Right cardiac atrium (tissue), 5 donors: Measurements from ENCODE around the gene KCNIP4. TPM values are rescaled to one million over a fixed set of nuclear protein-coding genes. Genes with fewer than 3 reads are reported as not detected.

ENCODE experiments used
- ATAC-seq, 2 donors: fragments of 200-7000 bp; cut with Tn5 transposase; one replicate each; pipeline versions ENCODE4 v1.8.0 to v1.9.1; 2020; ENCODE audit warnings: moderate library complexity in 2 of 2, mild to moderate bottlenecking in 1 of 2
- DNase-seq, 3 donors: peaks; one replicate each; pipeline ENCODE4 v3.0.0-alpha.2; 2020
- H3K27ac ChIP-seq: one replicate; pipeline ENCODE4 v1.5.1; 2013; ENCODE audit warnings: mild to moderate bottlenecking, low read length, control low read depth, moderate library complexity
- H3K27me3 ChIP-seq: one replicate; pipeline ENCODE4 v1.6.1; 2013; ENCODE audit not compliant: control insufficient read depth, insufficient read depth
- H3K4me1 ChIP-seq: one replicate; pipeline ENCODE4 v1.6.1; 2013; ENCODE audit warnings: low read length; ENCODE audit not compliant: control insufficient read depth, insufficient read depth
- H3K4me3 ChIP-seq: one replicate; pipeline ENCODE4 v1.5.1; 2013; ENCODE audit warnings: low read length, control low read depth
- H3K9me3 ChIP-seq: one replicate; pipeline ENCODE4 v1.6.1; 2013; ENCODE audit warnings: low read length; ENCODE audit not compliant: control insufficient read depth
- WGBS: extraction: QIAGEN DNeasy Blood & Tissue Kit; methylation state at CpG from one replicate; pipeline ENCODE4 v1.1.7; 2013; 5-methylcytosine and 5-hydroxymethylcytosine counted together
- intact Hi-C, 4 donors: fragments of 100-400 bp; cut with DNase I; formaldehyde crosslinking; loops; one replicate each; pipeline versions ENCODE4 v1.11.0 to v1.14.0; 2022 to 2023
- polyA plus RNA-seq: library from polyadenylated mRNA; stranded (reverse); fragments of 200-250 nt; gene quantifications from one replicate; pipeline ENCODE4 v1.2.3, GENCODE V29; 2013
- total RNA-seq, 4 donors: library from RNA; stranded (reverse); fragmentation: NEBNext Ultra II Directional; extraction: Animal tissue kit (Norgen Biotek cat#: 25700); gene quantifications; one replicate each; pipeline ENCODE4 v1.2.1, GENCODE V29; 2021
- donor health status: healthy with polysubstance abuse.
- donor health status: DM: no; HTN: yes; CAD: no.
- donor health status: DM: no; HTN: no; CAD: no.
- donor health status: DM: no; HTN: yes; CAD: no; lungs with severe emphysema.
- donor health status: DM: yes; HTN: yes; CAD: no.

Gene KCNIP4
- total and polyA plus RNA-seq, 5 donors, result 0.05 to 0.86 (median 0.23) TPM; not detected in 2

DNA sequence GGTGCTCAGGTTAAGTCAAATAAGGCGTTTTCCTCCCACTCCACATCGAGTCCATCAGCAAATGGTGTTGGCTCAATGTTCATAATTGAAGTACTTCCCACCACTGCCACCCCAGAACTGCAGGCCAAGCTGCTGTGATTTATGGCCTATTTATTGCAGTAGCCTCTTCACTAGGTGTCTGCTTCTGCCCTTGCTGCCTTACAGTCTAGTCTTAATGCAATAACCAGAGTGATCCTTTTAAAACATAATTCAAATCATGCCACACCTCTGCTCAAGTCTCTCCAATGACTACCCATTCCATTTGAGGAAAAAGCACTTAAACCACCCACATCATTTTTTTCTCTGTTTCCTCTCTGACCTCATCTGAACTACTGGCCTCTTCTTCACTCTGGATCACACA is 220.3 kb downstream of the KCNIP4 start:
- Histone ChIP-seq H3K27me3 (peaks cover 2% of the 10 kb centered on the region), H3K9me3 (no peaks in the 10 kb centered on the region), H3K4me3 (no peak overlapping the region), H3K27ac (no peak overlapping the region), H3K4me1 (no peaks in the 10 kb centered on the region)
- ATAC-seq (no peak), DNase-seq (no peak)
- WGBS, result 75% methylated on average over 2 of the region's 2 CpGs
- intact Hi-C loops, result no loop called here

DNA sequence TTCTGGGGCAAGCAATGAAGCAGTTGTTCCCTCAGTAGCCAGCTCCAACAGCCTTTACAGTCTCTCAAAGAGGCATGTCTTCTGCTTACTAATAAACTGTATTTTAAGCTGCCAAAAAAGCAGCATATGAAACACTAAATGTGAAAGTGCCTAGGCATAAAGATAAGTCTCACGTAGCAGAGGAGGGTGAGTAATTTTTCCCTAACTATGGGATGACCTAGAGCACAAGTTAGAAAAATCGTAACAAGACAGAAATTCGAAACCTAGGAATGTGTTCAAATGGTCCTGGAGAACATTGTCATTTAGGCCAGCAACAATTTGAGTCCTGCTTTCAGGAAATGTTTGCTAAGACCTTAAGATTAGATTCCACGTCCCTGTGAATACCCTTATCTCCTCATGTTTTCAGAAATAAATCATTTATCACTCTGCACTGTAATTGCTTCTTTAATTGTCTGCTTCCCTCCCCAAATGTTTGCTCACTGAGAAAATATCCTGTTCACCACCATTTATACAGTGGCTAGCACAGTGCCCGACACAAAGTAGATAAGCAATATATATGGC is 222.2 kb downstream of the KCNIP4 start:
- WGBS, result 30% methylated on average over 5 of the region's 5 CpGs
- ATAC-seq (no peak), DNase-seq (no peak)
- no peak overlapping the region for H3K4me3 ChIP-seq
- H3K4me1 ChIP-seq, result no peaks in the 10 kb centered on the region
- no peaks in the 10 kb centered on the region for H3K9me3 ChIP-seq
- H3K27me3 ChIP-seq, result peaks cover 2% of the 10 kb centered on the region
- no peak overlapping the region for H3K27ac ChIP-seq
- intact Hi-C loops, result no loop called here

DNA sequence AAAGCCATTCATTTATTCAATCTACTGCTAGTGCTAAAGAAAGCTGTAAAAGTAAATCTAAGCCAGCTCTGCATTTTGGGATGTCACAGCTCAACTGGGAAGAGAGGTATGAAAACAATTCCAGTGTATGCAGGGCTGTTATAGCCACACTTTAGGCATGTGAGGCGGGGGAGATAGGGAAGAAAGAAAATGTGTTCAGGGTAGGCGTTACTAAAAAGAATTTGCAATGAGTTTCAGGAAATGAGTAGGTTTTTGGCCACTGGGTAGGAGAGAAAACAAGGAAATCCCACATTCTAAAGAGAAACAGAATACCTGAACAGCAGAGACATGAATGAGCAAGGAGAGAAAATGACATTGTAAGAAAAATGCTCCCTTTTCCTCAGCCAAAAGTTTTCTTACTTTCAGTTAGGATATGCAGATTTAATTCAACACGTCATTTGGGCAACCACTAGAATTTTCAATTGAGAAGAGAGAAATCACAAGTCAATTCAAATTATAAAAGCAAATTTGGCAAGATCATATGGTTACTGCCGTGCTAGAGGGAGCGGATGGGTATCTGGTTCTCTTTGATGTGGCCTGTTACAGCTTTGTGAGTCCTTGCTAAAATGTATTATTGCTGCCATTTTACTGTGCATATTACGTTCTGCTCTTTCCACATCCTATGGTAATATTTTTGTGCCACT is 226.3 kb downstream of the KCNIP4 start:
- ATAC-seq (no peak), DNase-seq (no peak)
- 71% methylated on average over 6 of the region's 6 CpGs for WGBS
- intact Hi-C loops, result no loop called here
- Histone ChIP-seq H3K27me3 (no peaks in the 10 kb centered on the region), H3K4me1 (no peaks in the 10 kb centered on the region), H3K9me3 (no peaks in the 10 kb centered on the region), H3K27ac (no peak overlapping the region), H3K4me3 (no peak overlapping the region)

DNA sequence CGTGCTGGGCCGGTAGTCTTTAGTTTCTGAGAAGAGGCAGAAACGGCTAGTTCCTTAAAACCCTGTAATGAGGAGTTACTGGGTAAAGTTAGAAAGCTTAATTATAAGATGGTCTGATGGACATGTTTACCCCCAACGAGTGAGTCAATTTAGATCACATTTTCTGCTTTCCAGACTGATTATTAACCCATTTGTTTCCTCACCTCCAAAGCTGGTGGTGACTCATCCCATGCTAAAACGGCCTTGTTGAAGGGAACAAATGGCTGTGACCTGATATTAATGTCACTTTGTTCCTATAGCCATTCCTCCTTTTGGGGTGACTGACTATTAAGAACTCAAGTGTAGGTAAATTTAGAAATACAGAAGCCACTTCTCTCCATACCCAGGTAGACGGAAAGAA is 232.0 kb downstream of the KCNIP4 start:
- ATAC-seq (no peak), DNase-seq (no peak)
- Histone ChIP-seq H3K9me3 (no peaks in the 10 kb centered on the region), H3K27me3 (no peaks in the 10 kb centered on the region), H3K4me3 (no peak overlapping the region), H3K27ac (no peak overlapping the region), H3K4me1 (no peaks in the 10 kb centered on the region)
- 74% methylated on average over 6 of the region's 6 CpGs for WGBS
- intact Hi-C loops, result no loop called here

DNA sequence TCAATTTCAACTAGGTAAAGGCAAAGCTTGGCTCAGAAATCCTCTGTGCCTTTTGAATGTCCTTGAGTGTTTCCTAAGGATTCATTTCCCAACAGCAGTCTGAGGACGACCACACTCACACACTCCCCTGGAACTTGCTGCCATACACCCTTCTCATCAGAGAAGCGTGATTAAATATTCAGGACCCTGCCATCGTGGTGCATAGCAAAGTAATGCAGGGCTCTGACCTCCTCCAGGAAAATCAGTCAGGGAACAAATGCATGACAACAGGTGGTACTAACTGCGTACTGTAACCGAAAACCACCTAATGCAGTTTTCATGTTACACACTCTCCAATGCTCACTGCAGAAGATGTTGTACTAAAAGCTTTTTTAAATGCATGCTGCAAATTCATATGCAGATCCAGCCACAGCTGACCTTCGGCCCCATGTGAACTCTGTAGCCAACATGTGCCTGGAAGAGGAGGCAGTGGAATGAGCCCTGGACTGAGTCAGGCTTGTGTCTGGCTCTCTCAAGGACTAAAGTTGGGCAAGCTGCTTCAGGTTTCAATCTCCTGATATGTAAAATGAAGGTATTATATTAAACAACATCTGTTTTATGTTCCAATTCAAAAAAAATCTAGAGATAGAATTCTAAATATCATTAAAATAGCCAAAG is 238.3 kb downstream of the KCNIP4 start:
- Histone ChIP-seq H3K4me1 (no peaks in the 10 kb centered on the region), H3K4me3 (no peak overlapping the region), H3K9me3 (no peaks in the 10 kb centered on the region), H3K27me3 (no peaks in the 10 kb centered on the region), H3K27ac (no peak overlapping the region)
- DNase-seq, result no peak
- 63% methylated on average over 6 of the region's 6 CpGs for WGBS
- ATAC-seq, result no peak
- intact Hi-C loops, result no loop called here

DNA sequence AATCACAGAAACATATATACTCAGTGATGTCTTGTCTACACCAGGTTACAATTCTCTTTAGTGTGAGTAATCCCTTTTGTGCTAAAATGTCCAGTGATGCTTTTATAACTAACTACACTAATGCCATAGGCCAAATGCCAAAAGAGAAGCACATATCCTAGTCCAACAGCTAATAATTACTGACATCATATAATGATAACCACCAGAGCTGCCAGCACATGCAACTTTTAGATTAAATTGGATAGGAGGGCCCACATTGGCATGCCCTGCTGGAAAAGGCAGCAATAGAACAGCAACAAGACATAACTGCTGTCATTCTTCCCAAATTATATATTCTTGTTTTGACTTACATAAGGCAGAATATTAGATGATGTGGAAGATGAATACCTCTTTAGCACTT is 238.8 kb downstream of the KCNIP4 start:
- intact Hi-C loops, result no loop called here
- Histone ChIP-seq H3K9me3 (no peaks in the 10 kb centered on the region), H3K4me3 (no peak overlapping the region), H3K27ac (no peak overlapping the region), H3K4me1 (no peaks in the 10 kb centered on the region), H3K27me3 (no peaks in the 10 kb centered on the region)
- ATAC-seq (no peak), DNase-seq (no peak)

DNA sequence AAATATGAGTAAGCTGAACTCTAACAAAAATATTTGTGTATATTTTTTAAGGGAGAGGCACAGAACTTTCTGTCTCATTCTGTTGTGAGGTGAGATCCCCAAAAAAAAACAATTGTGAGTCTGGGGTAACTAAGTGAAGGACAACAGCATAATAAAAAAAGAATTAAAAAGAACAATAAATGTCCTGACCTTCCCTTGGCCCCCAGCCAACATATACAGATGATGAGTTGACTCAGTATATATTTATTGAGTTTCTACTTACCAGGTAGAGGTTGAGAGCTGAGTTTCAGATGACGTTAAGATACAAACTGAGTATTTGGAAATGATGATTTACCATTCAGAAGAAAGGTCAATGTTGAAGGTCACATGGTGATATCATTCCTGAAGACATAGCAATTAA is 239.5 kb downstream of the KCNIP4 start:
- DNase-seq, result no peak

DNA sequence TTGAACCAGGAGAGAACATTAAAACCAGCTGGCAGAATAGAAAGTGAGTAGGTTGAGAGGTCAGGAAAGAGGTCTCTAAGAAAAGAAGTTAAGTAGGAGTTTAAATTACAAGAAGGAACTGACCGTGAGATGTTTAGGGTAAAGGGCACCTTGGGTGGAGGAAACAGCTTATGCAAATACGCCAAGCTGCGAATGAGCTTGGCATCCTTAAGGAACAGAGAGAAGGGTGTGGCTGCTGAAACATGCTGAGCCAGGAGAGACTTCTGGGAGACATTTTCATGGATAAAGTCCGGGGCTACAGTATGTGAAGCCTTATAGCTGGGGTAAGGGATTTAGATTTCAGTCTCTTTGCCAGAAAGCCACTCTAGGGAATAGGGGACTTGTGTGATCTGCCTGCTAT is 249.1 kb downstream of the KCNIP4 start:
- no peaks in the 10 kb centered on the region for H3K27me3 ChIP-seq
- no peaks in the 10 kb centered on the region for H3K4me1 ChIP-seq
- no peak overlapping the region for H3K27ac ChIP-seq
- no peaks in the 10 kb centered on the region for H3K9me3 ChIP-seq
- intact Hi-C loops, result no loop called here
- no peak overlapping the region for H3K4me3 ChIP-seq
- ATAC-seq (no peak), DNase-seq (no peak)
- WGBS, result 47% methylated on average over 4 of the region's 4 CpGs

More for the DNA sequence above, 239.5 kb downstream of the KCNIP4 start:
- H3K27ac ChIP-seq, result no peak overlapping the region
- intact Hi-C loops, result no loop called here
- no peak for ATAC-seq
- H3K27me3 ChIP-seq, result no peaks in the 10 kb centered on the region
- H3K9me3 ChIP-seq, result no peaks in the 10 kb centered on the region
- H3K4me3 ChIP-seq, result no peak overlapping the region
- WGBS, result 66% methylated on average over 1 of the region's 1 CpG
- no peaks in the 10 kb centered on the region for H3K4me1 ChIP-seq

DNA sequence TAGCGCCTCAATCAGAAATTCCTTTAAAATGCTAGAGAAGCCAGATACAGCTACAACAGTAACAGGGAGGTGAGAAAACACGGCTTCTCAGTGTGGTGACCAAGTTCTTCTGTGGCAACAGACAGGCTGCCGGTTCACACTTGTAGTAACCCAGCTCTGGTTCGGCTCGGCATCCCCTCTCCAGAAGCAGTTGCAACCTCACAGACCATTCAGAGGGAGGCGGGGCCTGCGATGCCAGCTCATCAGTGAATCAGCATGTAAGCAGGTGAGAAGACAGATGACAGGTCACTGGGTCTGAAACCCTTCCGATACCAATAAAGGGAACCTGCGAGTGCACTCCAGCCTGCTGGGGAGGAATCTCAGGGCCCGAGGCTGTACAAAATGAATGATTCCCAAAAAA is 251.0 kb downstream of the KCNIP4 start:
- no peak overlapping the region for H3K4me3 ChIP-seq
- no peaks in the 10 kb centered on the region for H3K9me3 ChIP-seq
- intact Hi-C loops, result no loop called here
- DNase-seq (peak in 1 of 3 donors; percentile 36), ATAC-seq (no peak)
- H3K27ac ChIP-seq, result no peak overlapping the region
- H3K4me1 ChIP-seq, result no peaks in the 10 kb centered on the region
- 14% methylated on average over 10 of the region's 10 CpGs for WGBS
- no peaks in the 10 kb centered on the region for H3K27me3 ChIP-seq

DNA sequence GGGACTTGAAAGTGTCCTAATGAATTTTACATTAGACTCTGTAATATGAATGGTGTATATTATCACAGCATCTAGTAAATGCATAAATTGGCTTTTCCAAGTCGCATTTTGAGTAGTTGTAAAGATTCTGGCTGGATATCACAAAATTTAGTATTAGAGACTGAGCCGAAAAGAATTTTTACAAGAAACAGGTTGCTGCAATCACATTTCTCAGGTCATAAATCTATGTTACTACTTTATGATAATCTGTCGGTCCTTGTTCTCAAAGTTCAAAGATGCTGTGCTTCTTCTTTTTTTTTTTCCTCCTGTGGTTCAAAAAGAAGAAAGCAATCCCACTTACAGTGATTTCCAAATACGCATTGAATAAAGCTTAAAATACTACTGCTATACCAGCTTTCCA is 253.4 kb downstream of the KCNIP4 start:
- Histone ChIP-seq H3K9me3 (no peaks in the 10 kb centered on the region), H3K4me3 (no peak overlapping the region), H3K27me3 (no peaks in the 10 kb centered on the region), H3K4me1 (no peaks in the 10 kb centered on the region), H3K27ac (no peak overlapping the region)
- ATAC-seq, result no peak
- intact Hi-C loops, result no loop called here
- WGBS, result 35% methylated on average over 4 of the region's 4 CpGs
- no peak for DNase-seq

DNA sequence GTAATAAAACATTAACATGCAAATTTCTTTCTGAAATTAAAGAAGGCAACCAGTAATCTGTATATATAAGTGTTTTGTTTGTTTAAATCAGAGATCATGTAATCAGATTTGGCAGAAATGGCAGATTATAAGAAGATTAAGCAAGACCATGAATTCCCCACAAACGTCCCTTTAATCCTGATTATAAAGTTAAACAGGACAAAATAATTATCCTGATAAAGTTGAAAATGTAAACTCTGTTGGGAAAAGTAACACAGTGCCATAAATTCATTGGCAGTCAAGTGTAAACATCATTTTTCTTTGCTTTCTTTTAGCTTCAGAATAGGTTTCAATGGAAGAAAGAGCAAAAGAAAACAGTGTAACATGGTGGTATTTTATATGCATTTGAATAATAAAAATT is 256.3 kb downstream of the KCNIP4 start:
- intact Hi-C loops, result no loop called here
- Histone ChIP-seq H3K27ac (no peak overlapping the region), H3K4me3 (no peak overlapping the region), H3K4me1 (no peaks in the 10 kb centered on the region), H3K27me3 (no peaks in the 10 kb centered on the region), H3K9me3 (no peaks in the 10 kb centered on the region)
- ATAC-seq (no peak), DNase-seq (no peak)
- WGBS, result 44% methylated on average over 1 of the region's 1 CpG
